Stimulated activated CD4-positive, alpha-beta T cell treated with anti-CD3 and anti-CD28 coated beads, TNF-alpha, amount 100 ng/mL, for 1 hour (primary cell): Measurements from ENCODE around the gene PET100.

Source experiments
- DNase-seq, 3 donors: peaks; one replicate each; pipeline ENCODE4 v3.0.0-alpha.2; 2020; ENCODE audit warnings: low read depth in 3 of 3, low spot score in 1 of 3

The PET100 gene

DNA sequence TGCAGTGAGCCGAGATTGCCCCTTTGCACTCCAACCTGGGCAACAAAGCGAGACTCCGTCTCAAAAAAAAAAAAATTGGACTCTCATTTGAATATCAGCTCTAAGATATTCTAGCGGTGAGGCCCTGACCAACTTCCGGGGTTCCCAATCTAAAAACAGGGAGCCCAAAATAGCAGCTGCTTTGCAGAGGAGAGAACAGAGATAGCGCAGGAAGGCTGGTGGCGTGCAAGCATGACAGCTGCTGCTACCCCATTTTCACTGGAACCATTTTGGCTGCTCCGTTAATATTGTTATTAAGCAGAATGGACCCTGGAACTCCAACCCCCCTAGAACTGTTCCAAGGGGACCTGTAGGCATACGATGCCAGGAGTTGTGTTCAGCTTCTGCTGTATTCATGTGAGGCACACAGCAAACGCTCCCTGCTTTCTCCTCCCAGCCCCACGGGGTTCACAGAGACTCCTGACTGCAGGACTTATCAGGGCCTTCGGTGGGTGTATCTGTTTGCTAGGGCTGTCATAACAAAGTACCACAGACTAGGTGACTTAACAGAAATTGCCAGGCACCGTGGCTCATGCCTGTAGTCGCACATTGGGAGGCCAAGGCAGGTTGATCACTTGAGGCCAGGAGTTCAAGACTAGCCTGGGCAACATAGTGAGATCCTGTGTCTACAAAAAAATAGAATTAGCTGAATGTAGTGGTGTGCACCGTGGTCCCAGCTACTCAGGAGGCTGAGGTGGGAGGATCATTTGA lies 18.8 kb downstream of the PET100 start:
- DNase-seq = no peak

DNA sequence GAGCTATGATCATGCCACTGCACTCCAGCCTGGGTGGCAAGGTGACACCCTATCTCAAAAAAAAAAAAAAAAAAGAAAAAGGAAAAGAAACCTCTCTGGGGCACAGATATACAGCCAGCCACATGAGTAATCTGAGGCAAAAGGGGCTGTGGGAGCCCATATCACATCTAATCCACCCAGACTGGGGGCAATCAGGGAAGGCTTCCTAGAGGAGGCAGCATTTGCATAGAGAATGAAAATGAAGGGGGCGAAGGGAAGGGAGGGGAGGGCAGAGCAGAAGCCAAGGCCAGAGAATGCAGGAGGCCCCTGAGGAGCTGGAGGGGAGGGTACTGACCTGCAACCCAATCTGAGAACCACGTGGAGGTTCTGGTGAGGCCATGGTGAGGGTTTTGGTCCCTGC lies 20.6 kb downstream of the PET100 start:
- DNase-seq = no peak

DNA sequence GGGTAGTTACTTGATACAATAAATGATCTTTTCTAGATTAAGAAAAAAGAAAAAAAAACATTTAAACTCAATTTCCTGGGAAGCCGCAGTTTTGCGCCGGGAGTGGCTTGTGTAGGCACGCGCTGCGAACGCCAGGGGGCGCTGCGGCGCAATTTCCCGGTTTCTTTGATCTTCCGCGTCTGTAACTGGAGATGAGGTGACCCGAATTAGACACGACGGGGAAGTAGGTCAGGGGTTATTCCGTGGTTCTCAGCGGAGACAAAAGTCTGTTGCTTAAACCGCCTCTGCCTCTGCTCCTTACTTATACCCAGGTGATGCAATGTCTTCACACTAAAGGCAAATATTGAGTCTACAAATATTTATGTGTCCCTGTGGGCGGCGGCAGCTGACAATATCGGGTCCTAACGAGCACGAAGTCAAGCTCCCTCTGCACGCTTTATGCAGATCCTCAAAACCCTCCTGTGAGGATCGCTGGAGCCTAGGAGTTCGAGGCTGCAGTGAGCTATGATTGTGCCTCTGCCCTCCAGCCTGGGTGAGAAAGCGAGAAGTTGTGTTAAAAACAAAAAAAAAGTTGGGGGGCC lies 22.6 kb downstream of the PET100 start:
- peak; percentile 66 to 89 (median 74) for DNase-seq

DNA sequence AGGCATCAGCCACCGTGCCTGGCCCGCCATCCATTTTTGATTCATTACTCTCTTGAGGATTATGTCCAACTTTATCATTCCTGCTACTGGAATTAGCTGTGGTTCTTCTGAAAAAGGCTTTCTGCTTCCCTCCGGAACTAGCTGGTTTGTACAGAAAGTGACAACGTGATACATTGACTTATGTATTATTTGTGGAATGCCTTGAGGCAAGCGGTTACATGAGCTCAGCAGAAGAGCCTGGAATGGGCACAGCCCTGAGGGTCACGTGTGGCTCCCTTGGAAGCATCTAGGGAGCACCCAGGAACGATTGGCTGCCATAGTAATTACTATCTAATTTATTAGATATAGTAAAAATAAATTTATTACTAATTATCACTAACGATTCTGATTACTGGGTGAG lies 24.8 kb downstream of the PET100 start:
- DNase-seq = no peak

DNA sequence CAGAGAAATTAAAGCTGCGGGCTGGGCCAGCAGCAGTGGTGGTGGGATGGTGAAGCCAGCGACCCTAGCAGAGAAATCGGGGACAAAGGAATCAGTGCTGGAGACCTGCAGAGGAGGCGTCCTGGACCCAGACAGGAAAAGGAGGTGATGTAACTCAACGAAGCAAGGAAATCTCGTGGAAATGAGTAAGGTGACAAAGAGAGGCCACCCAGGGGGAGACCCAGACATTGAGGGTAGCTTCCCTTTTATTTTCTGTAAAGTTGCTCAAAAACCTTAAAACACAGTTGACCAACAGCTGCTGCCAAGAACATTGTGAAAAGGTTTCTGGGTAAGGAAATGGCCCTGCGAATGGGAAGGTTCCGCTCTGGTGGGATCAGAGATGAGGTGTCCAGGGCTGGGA lies 26.0 kb downstream of the PET100 start:
- no peak for DNase-seq

DNA sequence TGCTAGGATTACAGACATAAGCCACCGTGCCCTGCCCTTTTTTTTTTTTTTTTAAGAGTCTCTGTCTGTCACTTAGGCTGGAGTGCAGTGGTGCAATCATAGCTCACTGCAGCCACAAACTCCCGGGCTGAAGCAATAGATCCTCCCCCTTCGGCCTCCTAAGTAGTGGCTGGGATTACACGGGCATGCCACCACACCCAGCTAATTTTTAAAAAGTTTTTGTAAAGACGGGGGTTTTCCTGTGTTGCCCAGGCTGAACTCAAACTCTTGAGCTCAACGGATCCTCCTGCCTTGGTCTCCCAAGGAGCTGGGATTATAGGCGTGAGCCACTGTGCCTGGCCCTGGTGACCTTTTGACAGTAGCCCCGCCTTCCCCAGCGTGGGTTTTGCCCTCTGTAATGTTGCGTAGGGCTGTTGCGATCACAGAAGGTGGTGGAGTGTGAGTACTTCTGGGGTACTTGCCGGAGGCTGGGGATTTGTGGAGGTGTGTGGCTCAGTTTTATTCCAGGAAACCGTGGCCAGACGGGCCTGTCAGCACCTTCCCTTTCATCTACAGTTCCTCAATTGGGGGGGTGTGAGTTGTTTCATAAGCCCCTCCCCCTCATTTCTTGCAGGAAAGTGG lies 27.6 kb downstream of the PET100 start:
- no peak for DNase-seq

DNA sequence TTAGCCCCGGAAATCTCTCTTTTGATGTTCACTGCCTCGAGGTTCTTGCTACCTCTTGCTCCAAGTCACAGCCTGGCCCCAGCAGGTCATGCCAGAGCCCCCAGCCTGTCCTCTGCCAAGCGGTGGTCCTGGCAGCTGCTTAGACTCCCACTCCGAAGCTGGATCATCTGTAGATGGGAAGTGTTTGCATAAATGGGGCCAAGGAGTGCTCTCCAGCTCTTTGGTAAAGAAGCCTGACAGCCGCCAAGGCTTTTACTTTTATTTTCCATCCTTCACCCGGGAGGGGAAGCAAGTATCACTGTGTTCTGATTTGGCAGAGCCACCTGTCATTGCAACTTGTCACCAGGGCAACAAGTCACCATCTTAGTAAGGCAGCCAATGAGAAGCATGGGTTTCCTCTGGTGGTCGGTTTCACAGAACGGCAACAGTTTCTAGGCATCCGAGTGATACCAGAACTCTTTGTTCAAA lies 28.7 kb downstream of the PET100 start:
- DNase-seq = no peak

DNA sequence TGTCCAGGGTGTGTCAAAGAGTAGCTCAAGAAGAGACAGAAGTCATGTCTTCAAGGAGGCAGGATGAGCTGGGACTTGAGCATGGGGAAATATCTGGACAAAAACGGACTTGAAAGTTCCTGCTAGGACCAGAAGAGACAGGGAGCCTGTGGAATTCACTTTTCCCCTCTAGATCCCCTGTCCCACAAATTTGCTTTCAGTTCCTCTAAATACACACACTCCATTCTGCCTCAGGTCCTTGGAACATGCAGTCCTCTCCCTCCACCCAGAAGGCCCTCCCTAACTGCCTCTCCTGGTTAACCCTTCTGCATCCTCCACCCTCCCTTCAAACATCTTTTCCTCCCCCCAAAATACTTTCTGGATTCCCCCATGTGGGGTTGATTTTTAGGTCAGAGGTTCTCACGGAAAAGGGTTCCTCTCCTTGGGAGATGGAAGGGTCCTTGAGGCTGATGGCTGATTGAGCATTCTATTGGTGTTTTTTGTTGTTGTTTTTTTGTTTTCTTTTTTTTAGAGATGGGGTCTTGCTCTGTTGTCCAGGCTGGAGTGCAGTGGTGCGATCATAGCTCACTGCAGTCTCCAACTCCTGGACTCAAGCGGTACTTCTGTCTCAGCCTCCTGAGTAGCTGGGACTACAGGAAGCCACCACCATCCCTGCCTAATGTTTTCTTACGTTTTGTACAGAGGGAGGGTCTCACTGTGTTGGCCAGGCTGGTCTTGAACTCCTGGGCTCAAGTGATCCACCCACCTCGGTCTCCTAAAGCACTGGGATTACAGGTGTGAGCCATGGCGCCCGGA lies 32.3 kb downstream of the PET100 start:
- no peak for DNase-seq

DNA sequence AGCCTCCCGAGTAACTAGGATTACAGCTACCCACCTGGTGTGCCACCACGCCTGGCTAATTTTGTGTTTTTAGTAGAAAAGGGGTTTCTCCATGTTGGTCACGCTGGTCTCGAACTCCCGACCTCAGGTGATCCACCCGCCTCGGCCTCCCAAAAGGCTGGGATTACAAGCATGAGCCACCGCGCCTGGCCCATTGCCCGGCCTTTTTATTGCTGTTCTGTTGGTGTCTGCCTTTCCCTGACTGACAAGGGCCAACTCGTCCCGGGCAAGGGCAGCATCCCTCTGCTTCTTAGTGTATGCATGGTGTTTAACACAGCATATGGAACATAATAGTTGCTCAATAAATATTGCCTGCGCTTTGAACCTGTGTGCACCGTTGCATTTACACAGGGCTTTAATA lies 33.1 kb downstream of the PET100 start:
- no peak for DNase-seq

DNA sequence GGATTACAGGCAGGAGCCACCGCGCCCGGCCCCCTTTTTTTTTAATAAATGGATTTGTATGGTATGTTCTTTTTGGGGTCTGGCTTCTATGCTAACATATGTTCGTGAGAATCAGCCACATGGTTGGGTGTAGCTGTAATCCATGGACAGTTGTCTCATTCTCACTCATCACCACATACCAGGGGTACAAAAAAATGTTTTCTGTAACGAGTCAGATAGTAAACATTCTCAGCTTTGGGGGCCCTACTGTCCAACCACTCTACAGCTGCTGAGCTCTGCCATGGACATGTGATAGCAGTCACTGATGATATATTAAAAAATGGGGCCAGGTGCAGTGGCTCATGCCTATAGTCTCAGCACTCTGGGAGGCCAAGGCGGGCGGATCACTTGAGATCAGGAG lies 34.1 kb downstream of the PET100 start:
- no peak for DNase-seq

DNA sequence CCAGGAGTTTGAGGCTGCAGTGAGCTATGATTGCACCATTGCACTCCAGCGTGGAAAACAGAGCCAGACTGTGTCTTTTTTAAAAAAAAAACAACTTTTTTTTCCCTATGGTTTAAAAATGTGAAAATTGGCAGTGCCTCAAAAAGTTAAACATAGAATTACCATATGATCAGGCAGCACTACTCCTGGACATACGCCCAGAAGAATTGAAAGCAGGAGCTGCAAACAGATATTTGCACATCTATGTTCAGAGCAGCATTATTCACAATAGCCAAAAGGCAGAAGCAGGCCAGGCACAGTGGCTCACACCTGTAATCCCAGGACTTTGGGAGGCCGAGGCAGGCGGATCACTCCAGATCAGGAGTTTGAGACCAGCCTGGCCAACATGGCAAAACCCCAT lies 35.5 kb downstream of the PET100 start:
- no peak for DNase-seq

DNA sequence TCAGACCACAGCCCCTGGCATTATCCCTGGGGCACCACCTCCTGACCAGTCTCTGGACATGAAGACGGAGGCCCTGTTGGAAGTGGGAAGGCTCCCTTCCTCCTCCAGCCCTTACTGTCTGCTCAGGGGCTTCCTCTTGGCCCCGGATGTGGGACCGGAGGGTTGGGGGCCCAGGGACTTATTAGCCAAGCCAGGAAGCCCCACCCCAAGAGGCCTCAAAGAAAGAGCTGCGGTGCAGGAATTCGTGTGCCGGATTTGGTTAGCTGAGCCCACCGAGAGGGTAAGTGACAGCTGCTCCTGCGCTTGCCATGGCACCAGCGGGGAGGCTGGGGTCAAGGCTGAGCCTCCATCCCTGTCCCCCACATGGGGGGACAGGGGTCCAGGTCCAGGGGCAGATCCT lies 39.2 kb downstream of the PET100 start, which contains the start of gene RETN:
RETN (plus strand) TSS at position 208 of the 400 bp plus-strand sequence. CDS start 278 bp downstream, outside the sequence.
- DNase-seq = no peak

DNA sequence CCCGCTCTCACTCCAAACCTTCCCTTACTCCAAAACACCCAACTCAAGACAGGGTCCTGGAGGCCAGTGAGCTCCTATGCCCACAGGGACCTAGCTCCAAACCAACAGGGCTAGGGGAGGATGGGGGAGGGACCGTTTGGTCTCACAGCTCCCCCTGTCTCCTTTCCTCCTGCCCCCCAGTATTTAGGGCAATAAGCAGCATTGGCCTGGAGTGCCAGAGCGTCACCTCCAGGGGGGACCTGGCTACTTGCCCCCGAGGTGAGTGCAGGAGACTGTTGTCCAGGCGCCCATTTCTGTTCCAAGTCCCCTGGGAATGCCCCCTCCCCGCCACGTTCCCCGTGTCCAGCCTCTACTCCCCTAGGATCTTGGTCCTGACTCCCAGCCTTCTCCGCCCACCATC lies 40.0 kb downstream of the PET100 start:
- no peak for DNase-seq

DNA sequence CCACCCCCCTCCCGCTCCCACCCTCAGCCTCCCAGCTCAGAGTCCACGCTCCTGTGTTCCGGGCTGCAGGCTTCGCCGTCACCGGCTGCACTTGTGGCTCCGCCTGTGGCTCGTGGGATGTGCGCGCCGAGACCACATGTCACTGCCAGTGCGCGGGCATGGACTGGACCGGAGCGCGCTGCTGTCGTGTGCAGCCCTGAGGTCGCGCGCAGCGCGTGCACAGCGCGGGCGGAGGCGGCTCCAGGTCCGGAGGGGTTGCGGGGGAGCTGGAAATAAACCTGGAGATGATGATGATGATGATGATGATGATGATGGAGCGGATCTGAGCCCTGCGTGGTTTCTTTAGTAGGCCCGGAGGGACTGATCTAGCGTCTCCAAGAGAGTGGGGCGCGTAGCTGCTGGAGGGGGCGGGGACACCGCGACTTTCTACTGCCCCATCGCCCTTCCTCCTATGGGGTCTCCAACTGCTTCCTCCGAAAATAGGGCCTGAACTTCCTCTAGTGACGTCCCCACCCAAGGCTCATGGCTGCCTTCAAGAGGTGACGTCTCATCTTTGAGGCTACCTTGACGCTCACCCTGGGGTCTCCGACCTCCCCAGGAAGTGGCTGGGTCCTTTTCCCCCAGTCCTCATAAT lies 40.7 kb downstream of the PET100 start:
- no peak for DNase-seq

DNA sequence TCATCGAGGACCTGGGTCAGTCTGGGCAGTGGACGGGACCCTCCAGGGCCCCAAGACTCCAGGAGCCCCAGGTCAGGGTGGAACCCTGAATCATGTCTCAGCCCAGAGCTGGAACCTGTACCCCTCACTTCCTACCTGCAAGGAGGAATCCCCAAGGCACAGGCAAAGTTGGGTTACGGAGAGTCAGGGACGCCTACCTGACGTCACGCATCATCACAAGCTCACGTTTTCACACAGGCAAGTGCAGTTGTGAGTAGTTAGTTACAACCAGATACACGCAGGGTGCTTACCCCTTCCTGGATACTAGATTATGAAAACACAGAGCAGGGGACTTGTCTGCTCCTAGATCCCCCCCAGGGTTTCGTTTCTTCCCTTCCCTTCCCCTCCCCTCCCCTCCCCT lies 41.2 kb downstream of the PET100 start:
- DNase-seq = no peak

DNA sequence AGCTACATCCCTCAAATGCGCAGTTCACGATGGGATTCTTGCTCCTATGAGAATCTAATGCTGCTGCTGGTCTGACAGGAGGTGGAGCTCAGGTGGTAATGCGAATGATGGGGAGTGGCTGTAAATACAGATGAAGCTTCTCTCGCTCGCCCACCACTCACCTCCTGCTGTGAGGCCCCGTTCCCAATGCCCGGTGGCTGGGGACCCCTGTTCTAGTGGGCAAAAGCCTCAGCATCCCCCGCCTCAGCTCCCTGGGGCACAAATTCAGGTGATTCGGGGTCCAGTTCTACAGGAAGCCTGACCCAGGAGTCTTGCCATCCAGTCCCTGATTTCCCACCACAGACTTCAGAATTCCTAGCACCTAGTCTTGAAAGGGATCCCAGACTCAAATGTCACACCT lies 42.9 kb downstream of the PET100 start:
- DNase-seq = no peak

DNA sequence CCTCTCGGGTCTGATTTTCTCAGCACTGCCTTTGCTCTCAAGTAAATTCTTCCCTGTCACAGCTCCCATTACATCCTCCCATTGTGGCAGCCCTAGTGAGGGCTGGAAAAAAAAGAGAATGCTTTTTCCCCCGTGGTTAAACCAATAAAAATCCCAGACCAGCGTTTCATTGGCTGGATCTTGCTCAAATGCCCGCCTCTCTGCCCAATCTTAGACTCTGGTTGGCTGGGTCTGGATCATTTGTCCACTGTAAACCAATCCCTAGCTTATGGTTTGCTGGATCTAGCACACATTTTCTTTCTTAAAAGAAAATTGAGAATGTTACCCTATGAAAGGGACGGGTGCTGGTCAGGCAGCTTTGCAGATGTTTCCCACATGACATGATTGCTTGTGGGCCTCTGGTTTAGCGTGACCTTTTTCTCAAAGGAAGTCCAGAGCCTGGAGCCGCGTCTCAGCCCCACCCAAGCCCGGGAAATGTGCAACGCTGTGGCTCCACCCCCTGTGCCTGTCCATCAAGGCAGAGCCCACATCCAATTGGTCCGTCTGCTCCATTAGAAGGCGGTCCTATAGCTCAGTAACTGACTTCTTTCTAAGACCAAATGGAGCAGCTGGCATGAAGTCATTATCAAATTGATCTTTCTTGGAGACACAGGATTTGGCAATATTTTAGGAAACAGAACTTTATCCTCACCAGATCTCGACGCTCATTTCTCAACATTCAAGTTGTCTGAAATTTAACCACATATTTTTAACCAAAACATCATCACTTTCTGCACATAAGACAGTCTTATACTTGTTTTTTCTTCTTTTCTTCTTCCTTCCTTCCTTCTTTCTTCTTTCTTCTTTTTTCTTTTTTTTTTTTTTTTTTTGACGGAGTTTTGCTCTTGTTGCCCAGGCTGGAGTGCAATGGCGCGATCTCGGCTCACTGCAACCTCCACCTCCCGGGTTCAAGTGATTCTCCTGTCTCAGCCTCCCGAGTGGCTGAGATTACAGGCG lies 44.7 kb downstream of the PET100 start:
- DNase-seq = no peak

DNA sequence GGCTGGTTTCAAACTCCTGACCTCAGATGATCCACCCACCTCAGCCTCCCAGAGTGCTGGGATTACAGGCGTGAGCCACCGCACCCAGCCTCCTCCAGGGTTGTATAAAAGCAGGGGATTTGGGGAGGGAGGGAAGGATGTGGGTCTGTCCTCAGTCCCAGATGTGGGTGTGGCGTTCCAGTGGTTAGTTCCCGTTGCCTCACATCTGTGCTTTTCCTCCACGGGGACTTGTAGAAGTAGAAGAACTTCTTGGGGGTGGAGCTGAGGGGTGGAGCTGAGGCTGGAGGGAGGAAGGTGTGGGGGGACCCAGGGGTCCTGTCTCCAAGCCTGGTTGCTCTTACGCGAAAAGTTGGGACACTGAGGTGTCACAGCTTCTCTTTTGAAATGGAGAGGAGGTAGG lies 46.8 kb downstream of the PET100 start:
- DNase-seq = no peak

DNA sequence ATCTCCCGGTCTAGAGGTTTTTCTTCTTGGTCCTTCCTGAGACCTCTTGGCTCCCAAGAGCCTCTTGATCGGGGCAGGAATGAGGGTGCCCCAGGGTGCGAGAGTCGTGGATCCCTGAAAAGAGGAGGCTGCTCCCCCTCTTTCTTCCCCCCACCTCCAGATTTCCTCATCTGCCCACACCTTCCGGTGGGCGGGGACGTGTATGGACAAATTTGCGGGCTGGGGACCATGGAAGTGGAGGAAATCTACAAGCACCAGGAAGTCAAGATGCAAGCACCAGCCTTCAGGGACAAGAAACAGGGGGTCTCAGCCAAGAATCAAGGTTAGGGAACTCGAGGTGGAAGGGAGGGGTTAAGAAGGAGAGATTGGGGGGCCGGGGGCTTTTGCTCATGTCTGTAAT lies 47.3 kb downstream of the PET100 start, which contains the start of gene MCEMP1:
MCEMP1 (plus strand) TSS at position 237 of the 400 bp plus-strand sequence; CDS start at position 268, 31 bp downstream.
- no peak for DNase-seq
